ENCODE results near the gene TANC2.

- TF ChIP-seq EP300 (IDR thresholded peaks at IDR 0.05), result no peak
- TF ChIP-seq, protein P1, sequence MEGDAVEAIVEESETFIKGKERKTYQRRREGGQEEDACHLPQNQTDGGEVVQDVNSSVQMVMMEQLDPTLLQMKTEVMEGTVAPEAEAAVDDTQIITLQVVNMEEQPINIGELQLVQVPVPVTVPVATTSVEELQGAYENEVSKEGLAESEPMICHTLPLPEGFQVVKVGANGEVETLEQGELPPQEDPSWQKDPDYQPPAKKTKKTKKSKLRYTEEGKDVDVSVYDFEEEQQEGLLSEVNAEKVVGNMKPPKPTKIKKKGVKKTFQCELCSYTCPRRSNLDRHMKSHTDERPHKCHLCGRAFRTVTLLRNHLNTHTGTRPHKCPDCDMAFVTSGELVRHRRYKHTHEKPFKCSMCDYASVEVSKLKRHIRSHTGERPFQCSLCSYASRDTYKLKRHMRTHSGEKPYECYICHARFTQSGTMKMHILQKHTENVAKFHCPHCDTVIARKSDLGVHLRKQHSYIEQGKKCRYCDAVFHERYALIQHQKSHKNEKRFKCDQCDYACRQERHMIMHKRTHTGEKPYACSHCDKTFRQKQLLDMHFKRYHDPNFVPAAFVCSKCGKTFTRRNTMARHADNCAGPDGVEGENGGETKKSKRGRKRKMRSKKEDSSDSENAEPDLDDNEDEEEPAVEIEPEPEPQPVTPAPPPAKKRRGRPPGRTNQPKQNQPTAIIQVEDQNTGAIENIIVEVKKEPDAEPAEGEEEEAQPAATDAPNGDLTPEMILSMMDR (IDR thresholded peaks at IDR 0.05), result no peak
- no peak for TF ChIP-seq POLR2A (IDR thresholded peaks at IDR 0.05)
- no peak for TF ChIP-seq POLR2AphosphoS5 (IDR thresholded peaks at IDR 0.05)
Observed at GRCh38 chr17:62921817-62922216, 44.2 kb upstream of the TANC2 start.
